Measurements from ENCODE around the gene BOC.

GRCh38 chr3:113285741-113286140 lies 74.4 kb downstream of the BOC start:
- TF ChIP-seq, protein P1, sequence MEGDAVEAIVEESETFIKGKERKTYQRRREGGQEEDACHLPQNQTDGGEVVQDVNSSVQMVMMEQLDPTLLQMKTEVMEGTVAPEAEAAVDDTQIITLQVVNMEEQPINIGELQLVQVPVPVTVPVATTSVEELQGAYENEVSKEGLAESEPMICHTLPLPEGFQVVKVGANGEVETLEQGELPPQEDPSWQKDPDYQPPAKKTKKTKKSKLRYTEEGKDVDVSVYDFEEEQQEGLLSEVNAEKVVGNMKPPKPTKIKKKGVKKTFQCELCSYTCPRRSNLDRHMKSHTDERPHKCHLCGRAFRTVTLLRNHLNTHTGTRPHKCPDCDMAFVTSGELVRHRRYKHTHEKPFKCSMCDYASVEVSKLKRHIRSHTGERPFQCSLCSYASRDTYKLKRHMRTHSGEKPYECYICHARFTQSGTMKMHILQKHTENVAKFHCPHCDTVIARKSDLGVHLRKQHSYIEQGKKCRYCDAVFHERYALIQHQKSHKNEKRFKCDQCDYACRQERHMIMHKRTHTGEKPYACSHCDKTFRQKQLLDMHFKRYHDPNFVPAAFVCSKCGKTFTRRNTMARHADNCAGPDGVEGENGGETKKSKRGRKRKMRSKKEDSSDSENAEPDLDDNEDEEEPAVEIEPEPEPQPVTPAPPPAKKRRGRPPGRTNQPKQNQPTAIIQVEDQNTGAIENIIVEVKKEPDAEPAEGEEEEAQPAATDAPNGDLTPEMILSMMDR (conservative IDR thresholded peaks at IDR 0.05; ENCODE audit: low read depth, low read length): no peak
- no peak for TF ChIP-seq EZH2 (IDR thresholded peaks at IDR 0.05; ENCODE audit: borderline replicate concordance, low read depth, low read length, poor library complexity, severe bottlenecking)
